Vagina (tissue), 2 donors: ENCODE results near the gene LCE3D. TPM values are rescaled to one million over a fixed set of nuclear protein-coding genes. Genes with fewer than 3 reads are reported as not detected.
"Not testable (repeated sequence)": the region's sequence is repeated elsewhere in the genome, so short reads cannot be mapped to it uniquely, and the experiment has no call there.

Experiments used
- DNase-seq, 2 donors: peaks; one replicate each; pipeline ENCODE4 v3.0.0-alpha.2; 2017; ENCODE audit errors: extremely low spot score in 2 of 2
- H3K27ac ChIP-seq: fragments of 200-600 bp; sonication (generic); one replicate; pipeline ENCODE4 v1.5.1; 2019
- H3K27me3 ChIP-seq: fragments of 200-600 bp; sonication (generic); one replicate; pipeline ENCODE4 v1.5.1; 2019
- H3K36me3 ChIP-seq, 2 donors: fragments of 200-600 bp; sonication (generic); one replicate each; pipeline ENCODE4 v1.5.1; 2017 to 2019
- H3K4me1 ChIP-seq: fragments of 200-600 bp; sonication (generic); one replicate; pipeline ENCODE4 v1.5.1; 2019
- H3K4me3 ChIP-seq, 2 donors: fragments of 200-600 bp; sonication (generic); 1 replicate in 1 of 2; 2 replicates in 1 of 2; pipeline ENCODE4 v1.5.1; 2016 to 2019
- H3K9me3 ChIP-seq: fragments of 200-600 bp; sonication (generic); one replicate; pipeline ENCODE4 v1.5.1; 2019
- CTCF ChIP-seq, 3 experiments: fragments of 450-650 bp in 2 of 3; fragments of 200-600 bp in 1 of 3; sonication (generic) in 1 of 3; IDR thresholded peaks; one replicate each; pipeline ENCODE4 v1.5.1; 2017 to 2019; ENCODE audit warnings: antibody characterized with exemption in 3 of 3, mild to moderate bottlenecking in 2 of 3, moderate library complexity in 2 of 3
- POLR2A ChIP-seq, 2 donors: fragments of 450-650 bp; IDR thresholded peaks; one replicate each; pipeline ENCODE4 v1.6.1; 2017; ENCODE audit warnings: antibody characterized with exemption in 2 of 2, mild to moderate bottlenecking in 2 of 2, moderate library complexity in 2 of 2
- POLR2AphosphoS5 ChIP-seq, 2 donors: sonication (generic); formaldehyde crosslinking; IDR thresholded peaks; one replicate each; pipeline ENCODE4 v1.9.0; 2017; ENCODE audit warnings: antibody characterized with exemption in 2 of 2, mild to moderate bottlenecking in 2 of 2, low read depth in 1 of 2; ENCODE audit not compliant: insufficient read depth in 1 of 2
- intact Hi-C: fragments of 100-400 bp; cut with DNase I; formaldehyde crosslinking; loops from one replicate; pipeline ENCODE4 v1.15.1; 2023
- total RNA-seq: library from RNA; depleted of rRNA; stranded (reverse); fragments of >200 nt; gene quantifications from one replicate; pipeline ENCODE4 v1.2.3, GENCODE V29; 2016

Gene LCE3D
- total RNA-seq, 1 donor from 2014 or later, result 57.5 TPM

GRCh38 chr1:152582647-152583046 is 2.3 kb upstream of the LCE3D start:
- DNase-seq, result no peak
- H3K4me3 ChIP-seq, result no peak overlapping the region
- TF ChIP-seq POLR2AphosphoS5 (IDR thresholded peaks at IDR 0.05; ENCODE audit: insufficient read depth in 1 of 2, low read depth in 1 of 2) (no peak), POLR2A (IDR thresholded peaks at IDR 0.05) (no peak), CTCF (IDR thresholded peaks at IDR 0.05) (no peak)
- no peaks in the 10 kb centered on the region for H3K36me3 ChIP-seq
- intact Hi-C loops, result no loop called here
- no peaks in the 10 kb centered on the region for H3K27me3 ChIP-seq
- no peaks in the 10 kb centered on the region for H3K9me3 ChIP-seq
- no peaks in the 10 kb centered on the region for H3K4me1 ChIP-seq
- no peak overlapping the region for H3K27ac ChIP-seq

- H3K4me1 ChIP-seq, H3K27me3 ChIP-seq, intact Hi-C loops, H3K36me3 ChIP-seq, DNase-seq, H3K4me3 ChIP-seq, H3K27ac ChIP-seq, H3K9me3 ChIP-seq: not testable (repeated sequence)
Observed at GRCh38 chr1:152579526-152579925, 790 bp downstream of the LCE3D start.

- no peak for TF ChIP-seq POLR2AphosphoS5 (IDR thresholded peaks at IDR 0.05; ENCODE audit: insufficient read depth in 1 of 2, low read depth in 1 of 2)
- no peak for TF ChIP-seq CTCF (IDR thresholded peaks at IDR 0.05)
- no peak for TF ChIP-seq POLR2A (IDR thresholded peaks at IDR 0.05)
- H3K4me1 ChIP-seq, result no peaks in the 10 kb centered on the region
- no peaks in the 10 kb centered on the region for H3K9me3 ChIP-seq
- intact Hi-C loops, result no loop called here
- no peak overlapping the region for H3K4me3 ChIP-seq
- no peaks in the 10 kb centered on the region for H3K36me3 ChIP-seq
- DNase-seq, result no peak
- H3K27me3 ChIP-seq, result no peaks in the 10 kb centered on the region
- H3K27ac ChIP-seq, result no peak overlapping the region
Observed at GRCh38 chr1:152577168-152577567, 3.1 kb downstream of the LCE3D start.

- intact Hi-C loops, result no loop called here
- no peak within 1 kb of the TSS for H3K27ac ChIP-seq
- no peaks in the 10 kb centered on the region for H3K4me1 ChIP-seq
- no peaks in the 10 kb centered on the region for H3K27me3 ChIP-seq
- TF ChIP-seq CTCF (IDR thresholded peaks at IDR 0.05) (no peak), POLR2A (IDR thresholded peaks at IDR 0.05) (no peak), POLR2AphosphoS5 (IDR thresholded peaks at IDR 0.05; ENCODE audit: insufficient read depth in 1 of 2, low read depth in 1 of 2) (no peak)
- no peak within 1 kb of the TSS for H3K4me3 ChIP-seq
- no peaks in the 10 kb centered on the region for H3K36me3 ChIP-seq
- DNase-seq, result peak in 1 of 2 donors; percentile 77
- no peaks in the 10 kb centered on the region for H3K9me3 ChIP-seq
Observed at GRCh38 chr1:152566681-152567080, 13.6 kb downstream of the LCE3D start, which contains the start of gene LCE3E. LCE3E (minus strand) TSS chr1:152566780; CDS start chr1:152566208, 572 bp downstream.

- H3K27me3 ChIP-seq, result no peaks in the 10 kb centered on the region
- intact Hi-C loops, result no loop called here
- TF ChIP-seq POLR2AphosphoS5 (IDR thresholded peaks at IDR 0.05; ENCODE audit: insufficient read depth in 1 of 2, low read depth in 1 of 2), result no peak
- TF ChIP-seq POLR2A (IDR thresholded peaks at IDR 0.05), result no peak
- no peak for TF ChIP-seq CTCF (IDR thresholded peaks at IDR 0.05)
Observed at GRCh38 chr1:152565535-152566215, 14.6 kb downstream of the LCE3D start.

More at GRCh38 chr1:152565535-152566215, 14.6 kb downstream of the LCE3D start:
- no peak overlapping the region for H3K27ac ChIP-seq
- DNase-seq, result peak in 1 of 2 donors; percentile 87
- H3K9me3 ChIP-seq, result no peaks in the 10 kb centered on the region
- H3K4me3 ChIP-seq, result no peak overlapping the region
- H3K4me1 ChIP-seq, result no peaks in the 10 kb centered on the region
- H3K36me3 ChIP-seq, result no peaks in the 10 kb centered on the region
